Measurements from ENCODE around the gene SEL1L3.

The SEL1L3 gene

DNA sequence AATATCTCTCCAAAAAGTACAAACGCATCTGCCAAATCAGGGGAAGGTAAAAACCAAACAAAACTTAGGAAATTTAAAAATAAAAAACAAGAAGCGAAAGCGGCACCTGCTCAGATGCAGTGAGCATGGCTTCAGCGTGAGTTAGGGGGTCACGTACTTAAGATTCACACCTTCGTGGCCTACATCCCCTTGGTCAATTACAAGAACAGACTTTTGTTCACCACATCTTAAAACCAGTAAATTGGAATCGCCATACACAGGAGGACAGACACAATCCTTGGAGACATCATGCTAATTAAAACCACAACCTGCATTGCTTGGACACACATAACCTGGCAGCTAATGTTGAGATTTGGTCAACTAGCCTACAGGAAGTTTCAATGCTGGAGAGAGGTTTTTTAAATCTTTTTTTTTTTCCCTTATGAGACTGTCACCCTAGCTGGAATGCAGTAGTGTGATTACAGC is 12.5 kb upstream of the SEL1L3 start:
- Histone ChIP-seq H3K36me3 (no peaks in the 10 kb centered on the region), H3K9me3 (ENCODE audit: severe bottlenecking) (no peaks in the 10 kb centered on the region), H3K27ac (peak overlapping the region; percentile 69), H3K4me3 (ENCODE audit: low read depth, low read length) (no peak overlapping the region), H3K27me3 (ENCODE audit: insufficient read depth, low read depth, severe bottlenecking) (no peaks in the 10 kb centered on the region)
- TF ChIP-seq, protein P1, sequence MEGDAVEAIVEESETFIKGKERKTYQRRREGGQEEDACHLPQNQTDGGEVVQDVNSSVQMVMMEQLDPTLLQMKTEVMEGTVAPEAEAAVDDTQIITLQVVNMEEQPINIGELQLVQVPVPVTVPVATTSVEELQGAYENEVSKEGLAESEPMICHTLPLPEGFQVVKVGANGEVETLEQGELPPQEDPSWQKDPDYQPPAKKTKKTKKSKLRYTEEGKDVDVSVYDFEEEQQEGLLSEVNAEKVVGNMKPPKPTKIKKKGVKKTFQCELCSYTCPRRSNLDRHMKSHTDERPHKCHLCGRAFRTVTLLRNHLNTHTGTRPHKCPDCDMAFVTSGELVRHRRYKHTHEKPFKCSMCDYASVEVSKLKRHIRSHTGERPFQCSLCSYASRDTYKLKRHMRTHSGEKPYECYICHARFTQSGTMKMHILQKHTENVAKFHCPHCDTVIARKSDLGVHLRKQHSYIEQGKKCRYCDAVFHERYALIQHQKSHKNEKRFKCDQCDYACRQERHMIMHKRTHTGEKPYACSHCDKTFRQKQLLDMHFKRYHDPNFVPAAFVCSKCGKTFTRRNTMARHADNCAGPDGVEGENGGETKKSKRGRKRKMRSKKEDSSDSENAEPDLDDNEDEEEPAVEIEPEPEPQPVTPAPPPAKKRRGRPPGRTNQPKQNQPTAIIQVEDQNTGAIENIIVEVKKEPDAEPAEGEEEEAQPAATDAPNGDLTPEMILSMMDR (IDR thresholded peaks at IDR 0.05; ENCODE audit: low read depth, low read length), result no peak
- DNase-seq, result no peak

DNA sequence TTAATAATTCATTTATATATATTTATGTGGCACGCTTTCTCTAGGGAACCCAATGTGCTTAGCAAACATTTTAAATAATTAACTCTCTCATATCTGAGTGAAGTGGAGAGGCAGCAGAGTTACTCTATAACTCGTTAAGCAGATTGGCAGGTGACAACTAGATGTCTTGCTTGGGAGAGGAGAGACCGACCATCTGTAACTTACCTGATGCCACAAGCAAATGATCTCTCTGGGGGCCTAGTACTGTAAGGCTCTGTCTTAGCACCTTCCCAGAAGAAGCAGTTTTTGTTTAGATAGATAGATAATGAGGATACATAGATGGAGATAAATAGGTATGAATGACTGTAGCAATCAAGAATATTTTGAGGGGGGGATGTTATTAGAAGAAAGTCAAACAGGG is 11.9 kb upstream of the SEL1L3 start:
- H3K9me3 ChIP-seq (ENCODE audit: severe bottlenecking), result no peaks in the 10 kb centered on the region
- H3K27me3 ChIP-seq (ENCODE audit: insufficient read depth, low read depth, severe bottlenecking), result no peaks in the 10 kb centered on the region
- DNase-seq, result no peak
- H3K27ac ChIP-seq, result peak overlapping the region; percentile 59
- TF ChIP-seq, protein P1 (IDR thresholded peaks at IDR 0.05; ENCODE audit: low read depth, low read length), result no peak
- H3K36me3 ChIP-seq, result no peaks in the 10 kb centered on the region
- H3K4me3 ChIP-seq (ENCODE audit: low read depth, low read length), result no peak overlapping the region

DNA sequence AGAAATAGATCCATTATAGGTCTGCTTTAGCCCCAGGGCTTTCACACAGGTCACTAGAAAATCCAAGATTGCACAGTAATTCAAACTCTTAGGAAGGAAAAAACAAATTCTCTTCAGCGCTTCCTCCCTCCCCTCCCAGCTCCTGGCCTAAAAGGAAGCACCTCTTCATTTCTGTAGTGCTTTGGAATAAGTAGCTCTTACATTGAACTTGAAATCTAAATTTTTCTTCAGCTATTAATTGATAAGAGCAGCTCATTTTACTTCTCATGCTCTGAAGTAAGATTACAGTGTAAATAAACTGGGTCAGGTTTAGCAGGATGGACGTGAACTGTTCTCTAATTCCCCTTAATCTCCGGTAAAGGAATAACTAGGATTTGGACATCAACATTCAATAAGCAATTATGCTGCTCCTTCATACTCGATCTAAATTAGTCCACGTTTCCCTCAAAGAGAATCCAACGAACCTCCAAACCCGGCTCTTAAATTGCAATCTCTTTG is 10.9 kb upstream of the SEL1L3 start:
- H3K4me3 ChIP-seq (ENCODE audit: low read depth, low read length), result peak overlapping the region; percentile 24
- no peaks in the 10 kb centered on the region for H3K36me3 ChIP-seq
- no peak for DNase-seq
- TF ChIP-seq, protein P1 (IDR thresholded peaks at IDR 0.05; ENCODE audit: low read depth, low read length), result no peak
- H3K27me3 ChIP-seq (ENCODE audit: insufficient read depth, low read depth, severe bottlenecking), result no peaks in the 10 kb centered on the region
- H3K27ac ChIP-seq, result peak overlapping the region; percentile 59
- H3K9me3 ChIP-seq (ENCODE audit: severe bottlenecking), result no peaks in the 10 kb centered on the region

DNA sequence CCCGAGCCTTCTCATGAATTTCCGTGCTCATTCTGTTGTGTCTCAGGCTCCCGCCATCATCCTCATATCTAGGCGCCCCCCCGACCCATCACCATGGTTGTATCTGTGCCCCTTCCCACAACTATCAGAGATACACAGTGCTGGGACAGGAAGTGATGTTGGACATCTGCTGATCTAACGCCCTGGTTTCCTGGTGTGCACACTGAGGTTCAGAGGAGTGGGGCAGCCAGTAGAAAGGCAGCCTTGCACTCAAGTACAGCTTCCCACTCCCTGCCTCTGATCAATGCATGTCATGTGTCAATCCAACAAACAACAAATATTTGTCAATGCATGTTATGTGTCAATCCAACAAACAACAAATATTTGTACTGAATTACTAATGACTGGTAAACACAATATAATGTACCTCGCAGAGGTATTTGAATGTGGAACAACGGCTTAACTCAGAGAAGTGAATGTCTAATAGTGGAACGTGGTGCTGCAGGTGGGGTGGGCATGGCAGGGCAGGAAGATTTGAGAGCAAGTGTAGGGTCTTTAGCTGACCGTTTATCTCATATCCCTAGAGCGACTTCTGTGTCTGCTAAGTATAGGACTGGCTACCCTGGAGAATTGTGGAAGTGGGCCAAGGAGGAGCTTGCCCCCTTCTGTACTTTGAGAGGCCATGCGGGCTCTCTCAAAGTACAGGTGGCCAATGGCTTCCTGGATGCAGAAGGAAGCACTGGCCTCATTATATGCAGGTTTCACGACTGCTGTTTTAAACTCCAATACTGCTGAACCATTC is 10.3 kb upstream of the SEL1L3 start:
- Histone ChIP-seq H3K27ac (peak overlapping the region; percentile 59), H3K36me3 (no peaks in the 10 kb centered on the region), H3K9me3 (ENCODE audit: severe bottlenecking) (no peaks in the 10 kb centered on the region), H3K27me3 (ENCODE audit: insufficient read depth, low read depth, severe bottlenecking) (no peaks in the 10 kb centered on the region), H3K4me3 (ENCODE audit: low read depth, low read length) (0 out of 2 replicates have a peak overlapping the region, but pooled peaks have one; percentile 24)
- TF ChIP-seq, protein P1 (IDR thresholded peaks at IDR 0.05; ENCODE audit: low read depth, low read length), result no peak
- no peak for DNase-seq

DNA sequence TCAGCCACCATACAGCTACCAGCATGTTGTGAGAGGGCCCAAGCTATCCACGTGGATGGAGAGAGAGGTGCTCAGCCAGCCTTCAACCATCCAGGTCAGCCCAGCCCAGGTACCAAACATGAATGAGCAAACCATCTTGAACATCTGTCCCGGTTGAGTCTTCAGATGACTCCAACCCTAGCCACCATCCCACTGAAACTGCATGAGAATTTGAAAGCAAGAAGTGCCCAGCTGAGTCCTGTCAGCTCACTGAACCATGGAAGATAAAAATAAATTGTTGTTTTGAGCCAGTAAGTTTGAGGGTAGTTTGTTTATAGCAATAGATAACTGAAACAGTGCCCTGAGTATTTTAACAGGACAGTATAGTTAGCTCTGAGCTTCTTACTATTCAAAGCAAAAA is 7.3 kb upstream of the SEL1L3 start:
- Histone ChIP-seq H3K27me3 (ENCODE audit: insufficient read depth, low read depth, severe bottlenecking) (no peaks in the 10 kb centered on the region), H3K9me3 (ENCODE audit: severe bottlenecking) (no peaks in the 10 kb centered on the region), H3K27ac (no peak overlapping the region), H3K36me3 (no peaks in the 10 kb centered on the region), H3K4me3 (ENCODE audit: low read depth, low read length) (no peak overlapping the region)
- TF ChIP-seq, protein P1 (IDR thresholded peaks at IDR 0.05; ENCODE audit: low read depth, low read length), result no peak
- DNase-seq, result no peak

Data from WERI-Rb-1 (cell line).